Activated T-cell treated with anti-CD3 and anti-CD28 coated beads for 4 hours (primary cell): ENCODE data around the gene NMS.

Experiments
- DNase-seq: peaks from one replicate; pipeline ENCODE4 v3.0.0-alpha.2; 2020

NMS gene

GRCh38 chr2:100494712-100495111 is 24.4 kb downstream of the NMS start:
- DNase-seq: no peak

- DNase-seq: no peak
Observed at GRCh38 chr2:100502782-100503181, 32.5 kb downstream of the NMS start.

GRCh38 chr2:100504542-100504941 is 34.3 kb downstream of the NMS start:
- no peak for DNase-seq

- no peak for DNase-seq
Observed at GRCh38 chr2:100509066-100509465, 38.8 kb downstream of the NMS start.

GRCh38 chr2:100513650-100514049 is 43.4 kb downstream of the NMS start:
- no peak for DNase-seq

- no peak for DNase-seq
Observed at GRCh38 chr2:100517556-100517955, 47.3 kb downstream of the NMS start.

GRCh38 chr2:100518801-100519200 is 48.5 kb downstream of the NMS start:
- no peak for DNase-seq

GRCh38 chr2:100520224-100520623 is 49.9 kb downstream of the NMS start:
- DNase-seq: no peak

GRCh38 chr2:100522430-100522829 is 52.1 kb downstream of the NMS start:
- DNase-seq: no peak

GRCh38 chr2:100524331-100524730 is 54.0 kb downstream of the NMS start:
- no peak for DNase-seq

- DNase-seq: no peak
Observed at GRCh38 chr2:100526868-100527267, 56.6 kb downstream of the NMS start.

- DNase-seq: no peak
Observed at GRCh38 chr2:100527440-100528015, 57.2 kb downstream of the NMS start.

- no peak for DNase-seq
Observed at GRCh38 chr2:100529176-100529575, 58.9 kb downstream of the NMS start.

- DNase-seq: no peak
Observed at GRCh38 chr2:100529900-100530299, 59.6 kb downstream of the NMS start.
